ENCODE data around the gene LMX1B.
"Not testable (repeated sequence)": the region's sequence is repeated elsewhere in the genome, so short reads cannot be mapped to it uniquely, and the experiment has no call there.

LMX1B gene

GRCh38 chr9:126700296-126700695, 86.6 kb downstream of the LMX1B start:
- DNase-seq, result no peak

DNA sequence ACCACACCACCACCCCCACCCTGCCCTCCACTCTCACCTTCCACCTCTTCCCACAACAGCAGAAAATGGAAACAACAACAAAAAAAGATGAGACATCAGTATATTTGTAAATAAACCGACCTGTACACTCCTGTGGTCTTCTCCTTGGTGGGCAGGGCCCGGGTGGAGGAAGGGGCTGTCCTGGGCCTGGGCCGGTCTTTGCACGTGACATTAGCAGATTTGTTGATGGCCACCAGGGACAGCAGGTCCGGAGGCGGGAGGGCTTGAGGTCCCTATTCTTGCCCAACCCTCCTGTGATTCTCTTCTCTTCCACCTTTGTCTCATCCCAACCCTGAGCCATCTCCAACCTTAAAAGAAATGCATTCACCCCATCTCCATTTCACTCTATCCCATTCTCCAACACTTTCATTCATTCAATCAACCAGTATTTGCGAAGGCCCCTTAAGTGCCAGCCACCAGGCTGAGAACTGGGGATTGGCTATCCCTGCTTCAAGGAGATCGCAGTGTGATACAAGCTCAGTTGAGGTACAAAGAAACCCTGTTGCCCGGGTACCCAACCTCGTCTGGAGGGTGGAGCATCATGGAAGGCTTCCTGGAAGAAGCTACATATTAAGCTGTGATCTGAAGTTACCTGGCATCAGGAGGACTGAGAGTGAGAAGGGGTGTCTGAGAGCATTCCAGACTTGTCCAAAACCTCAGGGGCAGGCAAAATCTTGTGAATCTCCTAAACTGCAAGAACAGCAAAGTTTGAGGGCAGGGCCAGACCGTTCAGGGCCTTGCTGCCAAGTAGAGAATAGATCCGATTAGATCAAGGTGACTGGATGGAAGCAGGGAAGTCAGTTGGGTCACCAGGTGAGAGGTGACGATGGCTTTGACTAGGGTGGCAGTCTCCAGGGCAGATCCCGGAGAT, 87.4 kb downstream of the LMX1B start:
- no peak for DNase-seq

DNA sequence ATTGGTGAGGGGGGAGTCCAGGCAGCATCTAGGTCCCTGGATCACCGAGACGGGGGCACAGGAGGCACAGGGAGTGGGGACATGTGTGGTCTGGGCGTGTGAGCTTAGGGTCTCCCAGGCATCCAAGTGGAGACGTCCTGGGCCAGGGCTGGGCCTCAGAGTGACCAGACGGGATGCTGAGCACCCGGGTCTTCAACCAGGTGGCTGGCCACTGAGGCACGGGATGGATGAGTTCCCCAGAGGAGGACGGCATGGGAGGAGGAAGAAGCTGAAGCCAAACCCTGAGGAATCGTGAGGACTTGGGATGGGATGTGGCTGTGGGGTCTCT, 88.0 kb downstream of the LMX1B start:
- DNase-seq, result no peak

- peak; percentile 29 for DNase-seq
These were observed 88.6 kb downstream of the LMX1B start for GRCh38 chr9:126702151-126703001.

GRCh38 chr9:126703002-126703865, 89.5 kb downstream of the LMX1B start:
- DNase-seq, result no peak

- no peak for DNase-seq
These were observed 90.1 kb downstream of the LMX1B start for GRCh38 chr9:126703866-126704156.

- DNase-seq, result no peak
These were observed 90.6 kb downstream of the LMX1B start for GRCh38 chr9:126704157-126704891.

GRCh38 chr9:126704892-126705766, 91.4 kb downstream of the LMX1B start:
- peak; percentile 88 for DNase-seq

DNA sequence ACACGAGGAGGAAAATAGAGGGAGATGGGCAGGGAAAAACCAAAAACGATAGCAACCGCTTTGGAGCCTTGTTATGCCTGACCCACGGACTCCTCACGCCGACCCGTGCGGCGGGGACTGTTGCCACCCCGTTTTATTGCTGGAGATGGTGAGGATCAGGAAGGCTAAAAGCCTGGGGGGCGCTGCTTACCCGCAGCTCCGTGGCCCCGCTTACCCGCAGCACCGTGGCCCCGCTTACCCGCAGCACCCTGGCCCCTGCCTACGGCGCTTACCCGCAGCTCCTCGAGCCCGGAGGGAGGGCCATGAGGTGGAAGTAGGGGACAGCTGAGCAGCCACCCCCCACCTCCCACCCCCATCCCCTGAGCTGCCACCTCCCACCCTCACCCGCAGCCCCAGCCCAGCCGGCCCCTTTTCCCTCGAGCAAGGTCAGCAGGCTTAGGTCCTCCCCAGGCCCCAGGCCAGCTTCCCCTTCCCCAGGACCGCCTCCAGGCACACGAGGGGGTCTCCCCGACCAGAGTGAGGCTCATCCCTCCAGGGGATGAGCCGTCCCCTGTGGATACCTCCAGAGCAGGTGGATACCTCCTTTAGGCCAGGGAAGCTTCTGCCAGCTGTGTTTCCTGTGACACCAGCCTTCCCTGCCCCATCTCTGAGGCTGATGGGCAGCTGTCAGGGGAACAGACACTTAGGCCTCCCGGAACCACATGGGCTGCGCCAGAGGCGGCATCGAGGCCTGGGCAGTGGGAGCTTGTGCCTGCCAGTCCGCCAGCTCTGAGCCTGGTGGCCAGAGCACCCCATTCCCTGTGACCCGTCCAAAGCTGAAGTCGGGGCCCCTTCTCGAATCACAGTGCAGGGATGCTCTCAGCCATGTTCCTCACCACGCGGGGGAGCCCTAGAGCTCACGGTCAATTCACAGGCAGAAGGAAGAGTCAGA, 92.3 kb downstream of the LMX1B start:
- DNase-seq, result peak; percentile 77

GRCh38 chr9:126706698-126707053, 92.9 kb downstream of the LMX1B start:
- no peak for DNase-seq

DNA sequence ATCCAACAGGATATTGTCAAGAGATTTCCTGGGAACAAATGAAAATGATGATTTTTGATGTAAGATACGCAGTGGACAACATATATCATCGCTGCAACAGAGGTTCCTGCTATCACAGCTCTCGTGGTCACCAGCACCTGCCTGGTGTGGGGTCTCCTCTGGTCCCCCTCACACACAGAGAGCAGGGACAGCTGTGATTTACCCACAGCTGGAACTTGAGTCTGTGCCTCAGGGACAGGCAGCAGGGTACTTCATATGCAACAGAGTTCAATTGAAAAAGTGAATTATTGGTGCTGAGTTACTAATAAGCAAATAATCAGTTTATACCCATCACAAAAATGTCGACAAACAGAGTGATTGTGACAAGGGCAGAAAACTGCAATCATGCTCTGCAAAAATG, 93.4 kb downstream of the LMX1B start:
- DNase-seq, result no peak

DNA sequence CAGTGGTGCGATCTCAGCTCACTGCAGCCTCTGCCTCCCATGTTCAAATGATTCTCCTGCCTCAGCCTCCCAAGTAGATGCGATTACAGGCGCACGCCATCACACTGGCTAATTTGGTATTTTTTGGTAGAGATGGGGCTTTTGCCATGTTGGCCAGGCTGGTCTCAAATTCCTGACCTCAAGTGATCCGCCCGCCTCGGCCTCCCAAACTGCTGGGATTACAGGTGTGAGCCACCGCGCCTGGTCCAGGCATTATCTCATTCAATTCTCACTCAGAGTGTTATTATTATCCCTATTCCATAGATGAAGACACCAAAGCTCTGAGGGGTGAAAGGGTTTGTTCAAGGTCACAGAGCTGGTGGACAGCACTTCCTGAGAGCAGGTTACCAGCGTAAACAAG, 94.0 kb downstream of the LMX1B start:
- DNase-seq, result not testable (repeated sequence)

DNA sequence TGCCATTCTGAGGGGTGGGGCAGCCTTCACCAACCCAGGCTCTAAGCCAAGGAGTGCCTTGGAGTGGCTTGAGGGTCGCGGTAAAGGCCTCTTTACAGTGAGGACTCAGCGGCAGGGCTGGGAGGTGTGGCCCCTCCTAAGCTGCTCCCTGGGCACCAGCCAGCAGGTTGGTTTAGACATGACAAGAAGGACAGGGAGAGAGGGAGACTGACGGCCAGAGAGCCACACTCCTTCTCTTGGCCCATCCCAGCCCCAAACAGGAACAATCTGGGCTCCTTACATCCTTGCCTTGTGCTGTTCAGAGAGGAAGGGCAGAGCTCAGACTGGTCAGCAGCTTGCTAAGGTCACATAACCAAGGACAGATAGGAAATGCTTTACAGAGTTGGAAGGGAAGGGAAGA, 94.5 kb downstream of the LMX1B start:
- no peak for DNase-seq

DNA sequence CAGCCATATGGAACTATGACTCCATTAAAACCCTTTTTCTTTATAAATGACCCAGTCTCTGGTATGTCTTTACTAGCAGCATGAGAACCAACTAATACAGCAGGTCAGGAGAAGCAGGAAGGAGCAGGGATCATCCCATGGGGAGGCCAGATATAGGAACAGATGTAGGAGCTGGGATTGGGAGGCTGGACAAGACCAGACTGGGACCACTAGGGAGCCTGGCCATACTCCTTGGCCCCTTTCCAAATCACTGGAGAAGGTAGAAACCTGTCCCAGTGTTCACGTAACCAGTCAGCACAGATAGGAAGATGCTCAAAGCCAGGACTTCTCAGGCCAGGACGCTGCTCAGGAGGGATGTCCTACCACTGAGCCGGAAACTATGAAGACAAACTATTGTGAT, 95.5 kb downstream of the LMX1B start:
- DNase-seq, result no peak

- no peak for DNase-seq
These were observed 101.7 kb downstream of the LMX1B start for GRCh38 chr9:126715382-126715781.

GRCh38 chr9:126717441-126717840, 103.7 kb downstream of the LMX1B start:
- not testable (repeated sequence) for DNase-seq

DNA sequence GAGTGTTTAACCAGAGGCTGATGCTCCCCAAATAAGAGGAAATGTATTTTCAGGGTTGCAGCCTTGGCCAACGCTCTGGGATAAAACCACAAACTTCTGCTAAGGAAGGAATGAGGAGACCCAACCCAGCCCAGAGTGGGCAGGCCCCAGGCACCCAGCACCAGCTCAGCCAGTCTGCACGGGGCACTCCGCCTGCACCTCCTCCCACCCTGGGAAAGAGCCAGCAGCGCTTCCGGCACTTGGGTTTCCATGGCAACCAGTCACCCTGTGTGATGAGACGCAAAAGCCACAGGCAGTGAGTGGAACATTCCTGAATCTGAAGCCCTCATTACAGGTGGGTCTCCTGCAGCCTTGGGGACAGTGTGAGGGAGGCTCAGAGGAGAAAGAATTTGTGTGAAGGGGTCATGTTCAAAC, 105.9 kb downstream of the LMX1B start:
- DNase-seq, result peak; percentile 94

DNA sequence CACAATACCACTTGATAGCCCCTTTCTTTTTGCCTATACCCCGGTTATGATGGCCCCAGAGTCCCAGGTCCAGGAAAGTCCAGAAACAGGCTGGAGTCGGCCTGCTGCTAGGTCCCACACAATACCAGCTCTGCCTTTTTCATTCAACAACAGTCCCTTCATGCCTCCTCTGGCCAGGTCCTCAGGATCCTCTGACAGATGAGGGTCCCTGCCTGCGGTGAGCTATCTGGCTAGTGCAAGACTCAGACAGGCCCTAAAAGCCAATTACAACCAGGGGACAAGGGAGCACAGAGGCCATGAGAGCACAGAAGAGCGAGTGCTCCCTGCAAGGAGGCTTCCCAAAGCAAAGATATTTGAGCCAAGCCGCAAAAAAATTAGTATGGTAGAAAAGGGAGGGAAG, 106.3 kb downstream of the LMX1B start:
- no peak for DNase-seq

DNA sequence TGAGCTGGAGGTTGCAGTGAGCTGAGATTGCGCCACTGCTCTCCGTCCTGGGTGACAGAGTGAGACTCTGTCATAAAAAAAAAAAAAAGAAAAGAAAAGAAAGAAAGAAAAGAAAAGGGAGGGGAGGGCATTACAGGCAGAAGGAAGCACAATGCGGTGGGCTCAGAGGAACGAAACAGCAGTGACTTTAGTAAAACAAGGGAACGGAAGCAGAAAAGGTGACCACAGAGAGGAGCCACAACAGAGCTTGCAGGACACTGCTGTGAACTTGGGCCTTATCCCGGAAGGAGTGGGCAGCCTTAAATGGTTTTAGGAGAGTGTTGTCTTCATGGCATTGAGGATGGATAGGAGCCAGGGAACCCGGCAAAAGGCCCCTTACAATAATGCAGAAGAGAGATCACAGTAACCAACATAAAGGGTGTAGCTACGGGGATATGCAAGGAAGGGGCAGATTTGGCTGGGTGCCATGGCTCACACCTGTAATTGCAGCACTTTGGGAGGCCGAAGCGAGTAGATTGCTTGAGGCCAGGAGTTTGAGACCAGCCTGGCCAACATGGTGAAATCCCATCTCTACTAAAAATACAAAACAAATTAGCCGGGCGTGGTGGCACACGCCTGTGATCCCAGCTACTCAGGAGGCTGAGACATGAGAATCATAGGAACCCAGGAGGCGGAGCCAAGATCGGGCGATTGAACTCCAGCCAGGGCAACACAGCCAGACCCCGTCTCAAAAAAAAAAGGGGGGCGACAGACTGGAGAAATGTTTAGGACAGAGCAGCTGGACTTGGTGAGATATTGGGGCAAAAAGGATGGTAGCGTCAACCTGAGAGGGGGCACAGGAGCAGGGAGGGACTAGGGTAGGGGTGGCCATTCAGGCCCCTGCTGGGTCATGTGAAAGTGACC, 107.2 kb downstream of the LMX1B start:
- DNase-seq, result no peak
